Measurements from ENCODE around the gene STX10. TPM values are rescaled to one million over a fixed set of nuclear protein-coding genes. Genes with fewer than 3 reads are reported as not detected.
"Not testable (repeated sequence)": the region's sequence is repeated elsewhere in the genome, so short reads cannot be mapped to it uniquely, and the experiment has no call there.

STX10 gene
- polyA plus RNA-seq, 1 of the 3 experiments (the other 2 are of a cell fraction): 163 TPM

DNA sequence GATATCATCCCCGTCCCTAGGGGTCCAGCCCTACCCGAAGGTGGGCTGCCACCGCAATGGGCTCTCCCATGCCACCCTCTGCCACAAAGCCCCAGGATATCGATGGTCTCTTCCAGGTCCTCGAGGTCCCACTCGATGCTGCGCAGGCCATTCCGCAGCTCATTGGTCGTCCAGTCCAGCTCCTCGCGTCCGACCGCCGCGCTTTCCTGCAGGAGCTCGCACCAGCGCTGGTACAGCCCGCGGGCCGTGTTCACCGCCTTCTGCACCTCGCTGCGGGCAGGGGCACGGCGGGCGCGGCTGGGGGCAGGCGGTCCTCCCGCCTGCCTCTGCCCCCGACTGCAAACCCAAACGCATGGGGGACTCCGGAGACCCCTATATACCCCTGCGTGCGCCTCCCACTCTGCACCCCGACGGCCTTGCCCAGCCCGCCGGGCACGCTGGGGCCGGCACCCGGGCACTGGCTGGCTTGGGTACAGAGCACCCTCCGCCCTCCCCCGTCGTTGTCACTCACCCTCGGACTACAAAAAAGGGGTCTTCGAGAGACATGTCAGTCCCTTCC is 468 bp downstream of the STX10 start:
- DNase-seq: peak; percentile 66
- Histone ChIP-seq H3K27me3 (ENCODE audit: insufficient read depth) (no peaks in the 10 kb centered on the region), H3K4me2 (peak overlapping the region; percentile 81), H3K9ac (peak overlapping the region; percentile 94), H3K9me2 (no peaks in the 10 kb centered on the region), H3F3A (replicated peaks; ENCODE audit: insufficient read depth) (peaks cover 11% of the 10 kb centered on the region), H3K36me3 (replicated peaks in 1 of 2; ENCODE audit: control insufficient read depth in 1 of 2, insufficient read depth in 2 of 2, low read length in 1 of 2) (peaks cover 3 to 15% of the 10 kb centered on the region in 2 experiments), H3K79me2 (ENCODE audit: insufficient read depth) (peaks cover 62% of the 10 kb centered on the region), H2AFZ (ENCODE audit: low read depth) (peak overlapping the region; percentile 71; the same call in 1 of the 2 replicates), H3K27ac (ENCODE audit: low read depth in 2 of 2, low read length in 1 of 2) (peak overlapping the region; percentile 95 to 99), H3K4me1 (ENCODE audit: control insufficient read depth in 1 of 2, insufficient read depth in 2 of 2, low read depth in 1 of 2, low read length in 1 of 2) (peaks cover 0 to 7% of the 10 kb centered on the region in 2 experiments; a peak in 1 of 4 replicates), H4K20me1 (ENCODE audit: insufficient read depth) (peaks cover 18% of the 10 kb centered on the region), H3K9me3 (no peaks in the 10 kb centered on the region), H3K4me3 (ENCODE audit: low read depth in 2 of 2, low read length in 1 of 2) (peak overlapping the region; percentile 83 to 94)
- 3% methylated on average over 16 of the region's 46 CpGs for WGBS (ENCODE audit: low lambda C conversion rate)
- CTCF ChIA-PET: interaction anchor here (0.6 to 1.8 kb wide), 12 partner anchors 12 to 184 kb away, joined by 3 to 10 read pairs (median 4); no protein-coding TSS in a partner anchor
- TF ChIP-seq TAF1 (IDR thresholded peaks at IDR 0.05; ENCODE audit: borderline replicate concordance, low read depth, low read length) (peak; percentile 30; the same call in 1 of the 2 replicates), FOXJ3 (CRISPR knock-in tag; IDR thresholded peaks at IDR 0.05) (no peak; the same call in none of the 2 replicates), NRF1 (IDR thresholded peaks at IDR 0.05; ENCODE audit: low read depth, low read length) (peak; percentile 46; the same call in 1 of the 2 replicates)
- TF ChIP-seq, protein P1, sequence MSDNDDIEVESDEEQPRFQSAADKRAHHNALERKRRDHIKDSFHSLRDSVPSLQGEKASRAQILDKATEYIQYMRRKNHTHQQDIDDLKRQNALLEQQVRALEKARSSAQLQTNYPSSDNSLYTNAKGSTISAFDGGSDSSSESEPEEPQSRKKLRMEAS (IDR thresholded peaks at IDR 0.05; ENCODE audit: low read depth): peak; percentile 77
- POLR2A ChIA-PET: interaction anchor here (0.7 to 2.8 kb wide), 6 partner anchors 11 to 31 kb away, joined by 3 to 24 read pairs (median 5); partner anchors contain the start of gene NACC1

DNA sequence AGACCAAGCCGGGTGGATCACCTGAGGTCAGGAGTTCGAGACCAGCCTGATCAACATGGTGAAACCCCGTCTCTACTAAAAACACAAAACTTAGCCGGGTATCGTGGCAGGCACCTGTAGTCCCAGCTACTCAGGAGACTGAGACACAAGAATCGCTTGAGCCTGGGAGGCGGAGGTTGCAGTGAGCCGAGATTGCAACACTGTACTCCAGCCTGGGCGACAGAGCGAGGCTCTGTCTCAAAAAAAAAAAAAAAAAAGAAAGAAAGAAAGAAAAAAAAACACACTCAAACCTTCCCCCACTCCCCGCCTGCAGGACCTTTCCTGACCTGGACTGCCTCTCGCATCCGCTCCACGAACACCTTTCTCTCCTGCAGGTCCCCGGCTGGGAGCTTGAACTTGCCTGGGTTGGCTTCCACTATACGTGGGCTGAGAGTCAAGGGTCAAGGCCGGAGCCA is 975 bp downstream of the STX10 start:
- Histone ChIP-seq H3K4me2 (peak overlapping the region; percentile 81), H3K27ac (ENCODE audit: low read depth in 2 of 2, low read length in 1 of 2) (peak overlapping the region; percentile 95 to 99; a peak in 3 of 4 replicates), H4K20me1 (ENCODE audit: insufficient read depth) (peaks cover 13% of the 10 kb centered on the region), H2AFZ (ENCODE audit: low read depth) (peak overlapping the region; percentile 71; the same call in 1 of the 2 replicates), H3K9ac (peak overlapping the region; percentile 94; the same call in 1 of the 2 replicates), H3K36me3 (replicated peaks in 1 of 2; ENCODE audit: control insufficient read depth in 1 of 2, insufficient read depth in 2 of 2, low read length in 1 of 2) (peaks cover 6 to 15% of the 10 kb centered on the region in 2 experiments), H3K4me3 (ENCODE audit: low read depth in 2 of 2, low read length in 1 of 2) (peak overlapping the region; percentile 83 to 94), H3K79me2 (ENCODE audit: insufficient read depth) (peaks cover 57% of the 10 kb centered on the region)
- 21% methylated on average over 11 of the region's 17 CpGs for WGBS (ENCODE audit: low lambda C conversion rate)
- H3K9me3 ChIP-seq; H3K9me2 ChIP-seq; H3F3A ChIP-seq (replicated peaks; ENCODE audit: insufficient read depth); H3K4me1 ChIP-seq (ENCODE audit: control insufficient read depth in 1 of 2, insufficient read depth in 2 of 2, low read depth in 1 of 2, low read length in 1 of 2); H3K27me3 ChIP-seq (ENCODE audit: insufficient read depth); DNase-seq: not testable (repeated sequence)
- ChIA-PET POLR2A (interaction anchor here (0.9 to 2.8 kb wide), 5 partner anchors 10 to 196 kb away, joined by 3 to 24 read pairs (median 5); partner anchors contain the start of gene NACC1), CTCF (interaction anchor here (0.6 to 1.8 kb wide), 7 partner anchors 12 to 174 kb away, joined by 3 to 10 read pairs (median 5); no protein-coding TSS in a partner anchor)

DNA sequence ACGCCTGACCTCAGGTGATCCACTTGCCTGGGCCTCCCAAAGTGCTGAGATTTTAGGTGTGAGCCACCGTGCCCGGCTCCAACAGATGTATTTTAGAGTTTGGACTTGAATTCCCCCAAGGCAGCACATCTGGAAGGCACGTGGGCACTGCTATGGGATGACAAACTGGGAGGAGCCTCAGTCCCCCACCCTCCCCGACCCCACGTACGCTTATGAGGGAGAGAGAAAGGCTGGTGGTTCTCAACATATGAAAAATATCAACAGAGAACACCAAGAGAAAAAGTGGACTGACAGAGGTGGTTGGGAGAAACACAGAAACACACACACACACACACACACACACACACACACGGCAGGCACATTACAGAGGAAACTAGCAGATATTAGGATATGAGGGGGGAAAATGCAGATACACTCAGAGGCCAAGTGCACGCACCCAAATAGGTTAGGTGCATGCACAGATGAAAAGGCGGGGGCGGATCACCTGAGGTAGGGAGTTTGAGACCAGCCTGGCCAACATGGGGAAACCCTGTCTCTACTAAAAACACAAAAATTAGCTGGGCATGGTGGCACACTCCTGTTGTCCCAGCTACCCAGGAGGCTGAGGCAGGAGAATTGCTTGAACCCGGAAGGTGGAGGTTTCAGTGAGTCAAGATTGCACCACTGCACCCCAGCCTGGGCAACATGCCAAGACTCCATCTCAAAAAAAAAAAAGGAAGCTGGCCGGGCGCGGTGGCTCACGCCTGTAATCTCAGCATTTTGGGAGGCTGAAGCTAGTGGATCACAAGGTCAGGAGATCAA is 3.2 kb downstream of the STX10 start:
- H3K4me1 ChIP-seq (ENCODE audit: control insufficient read depth in 1 of 2, insufficient read depth in 2 of 2, low read depth in 1 of 2, low read length in 1 of 2): peaks cover 0 to 4% of the 10 kb centered on the region in 2 experiments; a peak in 1 of 4 replicates
- 72% methylated on average over 14 of the region's 16 CpGs for WGBS (ENCODE audit: low lambda C conversion rate)
- no peak overlapping the region for H3K27ac ChIP-seq (ENCODE audit: low read depth in 2 of 2, low read length in 1 of 2)
- H2AFZ ChIP-seq (ENCODE audit: low read depth): no peak overlapping the region
- no peak overlapping the region for H3K4me2 ChIP-seq
- peaks cover 14% of the 10 kb centered on the region for H3F3A ChIP-seq (replicated peaks; ENCODE audit: insufficient read depth)
- ChIA-PET CTCF (interaction anchor here (0.6 to 1.2 kb wide), 3 partner anchors 53 to 310 kb away, joined by 3 to 5 read pairs (median 4); no protein-coding TSS in a partner anchor), POLR2A (interaction anchor here (1.2 kb wide), 1 partner anchor 17 kb away, joined by 3 read pairs; no protein-coding TSS in a partner anchor)
- H3K36me3 ChIP-seq (replicated peaks in 1 of 2; ENCODE audit: control insufficient read depth in 1 of 2, insufficient read depth in 2 of 2, low read length in 1 of 2): peaks cover 6 to 14% of the 10 kb centered on the region in 2 experiments
- no peaks in the 10 kb centered on the region for H4K20me1 ChIP-seq (ENCODE audit: insufficient read depth)
- H3K27me3 ChIP-seq (ENCODE audit: insufficient read depth): no peaks in the 10 kb centered on the region
- no peak overlapping the region for H3K9ac ChIP-seq
- H3K9me2 ChIP-seq: no peaks in the 10 kb centered on the region
- TF ChIP-seq NFIC (IDR thresholded peaks at IDR 0.05; ENCODE audit: borderline replicate concordance) (peak; percentile 38; the same call in 1 of the 2 replicates), MXI1 (IDR thresholded peaks at IDR 0.05; ENCODE audit: low read depth, low read length) (peak; percentile 67; the same call in 1 of the 2 replicates), FOSL2 (IDR thresholded peaks at IDR 0.05; ENCODE audit: borderline replicate concordance, low read depth) (no peak)
- TF ChIP-seq, protein P1 (IDR thresholded peaks at IDR 0.05; ENCODE audit: low read depth): 0 out of 2 replicates have a peak, but pooled peaks have one; percentile 59
- H3K4me3 ChIP-seq (ENCODE audit: low read depth in 2 of 2, low read length in 1 of 2): no peak overlapping the region
- peaks cover 37% of the 10 kb centered on the region for H3K79me2 ChIP-seq (ENCODE audit: insufficient read depth)
- no peaks in the 10 kb centered on the region for H3K9me3 ChIP-seq
- peak; percentile 67 for DNase-seq
